ENCODE data around the gene PPARG. TPM values are rescaled to one million over a fixed set of nuclear protein-coding genes. Genes with fewer than 3 reads are reported as not detected.

Gene PPARG
- total and polyA plus RNA-seq, 10 donors = 5.5 to 28.0 (median 19.4) TPM

GRCh38 chr3:12265508-12265907, 23.4 kb upstream of the PPARG start:
- H3K27ac ChIP-seq = no peak overlapping the region
- 18 to 33% (median 23%) methylated on average over 1 of the region's 1 CpG for WGBS, 5 donors
- no peaks in the 10 kb centered on the region for H3K27me3 ChIP-seq (replicated peaks in 1 of 7)
- H3K36me3 ChIP-seq = no peaks in the 10 kb centered on the region
- peaks cover 0 to 23% (median 0%) of the 10 kb centered on the region in 6 donors for H3K4me1 ChIP-seq
- no peak for DNase-seq
- H3K4me3 ChIP-seq = no peak overlapping the region
- no peak for TF ChIP-seq CTCF (IDR thresholded peaks at IDR 0.05 in 8 of 11, conservative IDR thresholded peaks at IDR 0.05 in 3 of 11)
- H3K9me3 ChIP-seq = no peaks in the 10 kb centered on the region
- intact Hi-C loops (cut with DNase I; ENCODE audit: low total_unique reads) = no loop called here

DNA sequence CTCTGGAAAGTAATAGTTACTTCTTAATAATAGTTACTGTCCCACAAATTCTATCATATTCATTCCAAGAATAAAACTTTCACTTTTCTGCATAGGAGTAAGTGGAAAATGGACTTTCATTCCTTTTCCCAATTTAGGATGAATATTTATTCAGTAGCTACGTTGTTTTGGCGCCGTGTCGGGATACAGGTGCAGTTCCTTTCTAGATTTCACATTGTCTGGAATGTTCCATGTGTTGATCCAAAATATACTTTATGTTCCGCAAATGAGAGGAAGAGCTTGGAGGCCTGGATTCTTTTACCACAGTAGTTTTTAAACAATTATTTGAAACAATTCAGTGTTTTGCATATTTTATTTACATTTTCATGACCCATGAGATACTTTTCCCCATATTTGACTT, 22.8 kb upstream of the PPARG start:
- H3K36me3 ChIP-seq = no peaks in the 10 kb centered on the region
- intact Hi-C loops (cut with DNase I; ENCODE audit: low total_unique reads) = no loop called here
- H3K9me3 ChIP-seq = no peaks in the 10 kb centered on the region
- WGBS, 5 donors = 93 to 97% (median 94%) methylated on average over 5 of the region's 5 CpGs
- H3K4me1 ChIP-seq = peaks cover 0 to 23% (median 0%) of the 10 kb centered on the region in 6 donors
- H3K27me3 ChIP-seq (replicated peaks in 1 of 7) = no peaks in the 10 kb centered on the region
- H3K4me3 ChIP-seq = no peak overlapping the region
- no peak overlapping the region for H3K27ac ChIP-seq
- no peak for DNase-seq
- TF ChIP-seq CTCF (IDR thresholded peaks at IDR 0.05 in 8 of 11, conservative IDR thresholded peaks at IDR 0.05 in 3 of 11) = no peak
- TF ChIP-seq POLR2AphosphoS5 (IDR thresholded peaks at IDR 0.05) = no peak
- no peak for TF ChIP-seq POLR2A (IDR thresholded peaks at IDR 0.05)

DNA sequence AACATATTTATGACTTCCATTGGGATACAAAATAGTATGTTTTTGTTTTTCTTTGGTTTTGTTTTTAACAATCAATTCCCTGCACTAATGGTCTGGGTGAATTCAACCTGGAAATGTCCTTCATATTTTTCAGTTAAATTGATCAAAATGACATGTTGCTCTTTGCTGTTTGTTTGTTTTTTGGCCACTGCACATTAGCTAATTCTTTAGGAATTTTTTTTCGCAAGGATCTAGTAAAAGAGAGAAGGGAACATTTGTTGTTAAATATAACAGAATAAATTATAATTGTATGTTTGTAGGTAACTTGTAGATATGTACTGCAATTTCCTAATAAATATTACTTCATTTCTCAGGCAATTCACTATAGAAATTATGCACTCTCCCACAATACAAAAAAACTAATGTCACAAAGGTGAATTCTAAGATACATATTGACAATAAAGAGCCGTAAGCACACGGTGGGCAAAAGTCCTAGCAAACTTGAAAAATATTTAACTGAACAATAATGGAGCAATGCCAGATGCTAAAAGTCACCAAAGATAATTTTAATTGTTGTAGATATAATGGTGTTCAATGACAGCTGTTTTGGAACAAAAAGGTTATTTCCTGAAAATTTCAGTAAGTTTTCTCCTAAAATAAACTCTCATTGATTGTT, 21.4 kb upstream of the PPARG start:
- DNase-seq = no peak
- Histone ChIP-seq H3K9me3 (no peaks in the 10 kb centered on the region), H3K27me3 (replicated peaks in 1 of 7) (no peaks in the 10 kb centered on the region), H3K36me3 (no peaks in the 10 kb centered on the region), H3K27ac (peak overlapping the region in 1 of 8 donors; percentile 2), H3K4me3 (no peak overlapping the region), H3K4me1 (peaks cover 0 to 23% (median 0%) of the 10 kb centered on the region in 6 donors)
- intact Hi-C loops (cut with DNase I; ENCODE audit: low total_unique reads) = no loop called here
- WGBS, 5 donors = 76 to 84% (median 76%) methylated on average over 3 of the region's 3 CpGs
- no peak for TF ChIP-seq POLR2A (IDR thresholded peaks at IDR 0.05)
- TF ChIP-seq CTCF (IDR thresholded peaks at IDR 0.05 in 8 of 11, conservative IDR thresholded peaks at IDR 0.05 in 3 of 11) = no peak
- TF ChIP-seq POLR2AphosphoS5 (IDR thresholded peaks at IDR 0.05) = no peak

GRCh38 chr3:12268049-12268735, 20.7 kb upstream of the PPARG start:
- peak overlapping the region in 1 of 8 donors; percentile 2 for H3K27ac ChIP-seq
- TF ChIP-seq POLR2AphosphoS5 (IDR thresholded peaks at IDR 0.05) (no peak), POLR2A (IDR thresholded peaks at IDR 0.05) (no peak), CTCF (IDR thresholded peaks at IDR 0.05 in 8 of 11, conservative IDR thresholded peaks at IDR 0.05 in 3 of 11) (no peak)
- 26 to 53% (median 41%) methylated on average over 3 of the region's 3 CpGs for WGBS, 5 donors
- intact Hi-C loops (cut with DNase I; ENCODE audit: low total_unique reads) = no loop called here
- no peaks in the 10 kb centered on the region for H3K36me3 ChIP-seq
- no peaks in the 10 kb centered on the region for H3K9me3 ChIP-seq
- H3K27me3 ChIP-seq (replicated peaks in 1 of 7) = no peaks in the 10 kb centered on the region
- no peak for DNase-seq
- no peak overlapping the region for H3K4me3 ChIP-seq
- peaks cover 0 to 28% (median 2%) of the 10 kb centered on the region in 6 donors for H3K4me1 ChIP-seq

Data from spleen (tissue), 11 donors.